ENCODE data around the gene MPV17L.
"Not testable (repeated sequence)": the region's sequence is repeated elsewhere in the genome, so short reads cannot be mapped to it uniquely, and the experiment has no call there.

Gene MPV17L

GRCh38 chr16:15453296-15453695 lies 57.7 kb downstream of the MPV17L start:
- not testable (repeated sequence) for DNase-seq

GRCh38 chr16:15454933-15455332 lies 59.4 kb downstream of the MPV17L start:
- not testable (repeated sequence) for DNase-seq

GRCh38 chr16:15457400-15457799 lies 61.8 kb downstream of the MPV17L start:
- no peak for DNase-seq

GRCh38 chr16:15457958-15458357 lies 62.4 kb downstream of the MPV17L start:
- no peak for DNase-seq

GRCh38 chr16:15459791-15460190 lies 64.2 kb downstream of the MPV17L start:
- no peak for DNase-seq

GRCh38 chr16:15460601-15461000 lies 65.0 kb downstream of the MPV17L start:
- no peak for DNase-seq

GRCh38 chr16:15461376-15461775 lies 65.8 kb downstream of the MPV17L start:
- no peak for DNase-seq
